ENCODE measurements around the gene FA2H. TPM values are rescaled to one million over a fixed set of nuclear protein-coding genes. Genes with fewer than 3 reads are reported as not detected.

FA2H gene
- total and polyA plus RNA-seq, 2 experiments from 2014 or later, result 5.7 to 6.3 TPM

DNA sequence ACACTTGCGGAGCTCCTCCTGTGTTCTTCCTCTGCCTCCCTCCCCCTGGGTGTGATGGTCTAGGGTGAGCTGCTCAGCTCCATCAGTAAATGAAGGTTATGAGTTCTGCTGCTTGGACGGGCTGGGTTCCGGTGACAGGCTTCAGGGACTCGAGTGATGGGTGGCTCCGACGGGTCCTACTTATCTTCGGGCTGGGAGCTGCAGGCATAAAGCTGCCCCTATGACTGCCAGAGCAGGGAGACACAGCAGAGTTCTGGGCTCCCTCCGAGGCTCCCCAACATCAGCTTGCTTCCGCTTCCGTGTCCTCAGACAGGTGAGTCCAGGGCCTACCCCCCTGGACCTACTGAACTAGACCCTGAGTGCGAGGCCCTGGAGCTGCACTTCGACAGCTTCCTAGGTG, 62.7 kb downstream of the FA2H start:
- Histone ChIP-seq H2AFZ (no peak overlapping the region), H3K27me3 (ENCODE audit: insufficient read depth) (no peaks in the 10 kb centered on the region), H3K36me3 (ENCODE audit: insufficient read depth) (no peaks in the 10 kb centered on the region), H3K4me3 (no peak overlapping the region), H3K4me2 (no peak overlapping the region), H3F3A (replicated peaks; ENCODE audit: low read depth) (no peaks in the 10 kb centered on the region), H3K9me2 (ENCODE audit: insufficient read depth) (no peaks in the 10 kb centered on the region), H3K27ac (ENCODE audit: low read depth) (no peak overlapping the region), H3K4me1 (ENCODE audit: insufficient read depth) (no peaks in the 10 kb centered on the region), H3K79me2 (replicated peaks; ENCODE audit: insufficient read depth) (no peaks in the 10 kb centered on the region), H4K20me1 (replicated peaks; ENCODE audit: insufficient read depth) (no peaks in the 10 kb centered on the region)
- ATAC-seq (no peak), DNase-seq (ENCODE audit: low spot score) (no peak)
- Mint-ChIP-seq H3K4me3 (no peak overlapping the region), H3K4me1 (no peaks in the 10 kb centered on the region; the same call in 2 of the 3 replicates), H3K9me3 (no peaks in the 10 kb centered on the region; the same call in 2 of the 3 replicates), H3K27me3 (ENCODE audit: insufficient read depth, low read depth, poor library complexity) (peaks cover 12% of the 10 kb centered on the region), H3K36me3 (ENCODE audit: low read depth) (no peaks in the 10 kb centered on the region), H3K27ac (no peak overlapping the region)
- TF ChIP-seq, protein P1, sequence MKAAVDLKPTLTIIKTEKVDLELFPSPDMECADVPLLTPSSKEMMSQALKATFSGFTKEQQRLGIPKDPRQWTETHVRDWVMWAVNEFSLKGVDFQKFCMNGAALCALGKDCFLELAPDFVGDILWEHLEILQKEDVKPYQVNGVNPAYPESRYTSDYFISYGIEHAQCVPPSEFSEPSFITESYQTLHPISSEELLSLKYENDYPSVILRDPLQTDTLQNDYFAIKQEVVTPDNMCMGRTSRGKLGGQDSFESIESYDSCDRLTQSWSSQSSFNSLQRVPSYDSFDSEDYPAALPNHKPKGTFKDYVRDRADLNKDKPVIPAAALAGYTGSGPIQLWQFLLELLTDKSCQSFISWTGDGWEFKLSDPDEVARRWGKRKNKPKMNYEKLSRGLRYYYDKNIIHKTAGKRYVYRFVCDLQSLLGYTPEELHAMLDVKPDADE (IDR thresholded peaks at IDR 0.05), result no peak
- TF ChIP-seq, protein P2, sequence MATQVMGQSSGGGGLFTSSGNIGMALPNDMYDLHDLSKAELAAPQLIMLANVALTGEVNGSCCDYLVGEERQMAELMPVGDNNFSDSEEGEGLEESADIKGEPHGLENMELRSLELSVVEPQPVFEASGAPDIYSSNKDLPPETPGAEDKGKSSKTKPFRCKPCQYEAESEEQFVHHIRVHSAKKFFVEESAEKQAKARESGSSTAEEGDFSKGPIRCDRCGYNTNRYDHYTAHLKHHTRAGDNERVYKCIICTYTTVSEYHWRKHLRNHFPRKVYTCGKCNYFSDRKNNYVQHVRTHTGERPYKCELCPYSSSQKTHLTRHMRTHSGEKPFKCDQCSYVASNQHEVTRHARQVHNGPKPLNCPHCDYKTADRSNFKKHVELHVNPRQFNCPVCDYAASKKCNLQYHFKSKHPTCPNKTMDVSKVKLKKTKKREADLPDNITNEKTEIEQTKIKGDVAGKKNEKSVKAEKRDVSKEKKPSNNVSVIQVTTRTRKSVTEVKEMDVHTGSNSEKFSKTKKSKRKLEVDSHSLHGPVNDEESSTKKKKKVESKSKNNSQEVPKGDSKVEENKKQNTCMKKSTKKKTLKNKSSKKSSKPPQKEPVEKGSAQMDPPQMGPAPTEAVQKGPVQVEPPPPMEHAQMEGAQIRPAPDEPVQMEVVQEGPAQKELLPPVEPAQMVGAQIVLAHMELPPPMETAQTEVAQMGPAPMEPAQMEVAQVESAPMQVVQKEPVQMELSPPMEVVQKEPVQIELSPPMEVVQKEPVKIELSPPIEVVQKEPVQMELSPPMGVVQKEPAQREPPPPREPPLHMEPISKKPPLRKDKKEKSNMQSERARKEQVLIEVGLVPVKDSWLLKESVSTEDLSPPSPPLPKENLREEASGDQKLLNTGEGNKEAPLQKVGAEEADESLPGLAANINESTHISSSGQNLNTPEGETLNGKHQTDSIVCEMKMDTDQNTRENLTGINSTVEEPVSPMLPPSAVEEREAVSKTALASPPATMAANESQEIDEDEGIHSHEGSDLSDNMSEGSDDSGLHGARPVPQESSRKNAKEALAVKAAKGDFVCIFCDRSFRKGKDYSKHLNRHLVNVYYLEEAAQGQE (IDR thresholded peaks at IDR 0.05; ENCODE audit: unreplicated experiment), result no peak
- no peak for TF ChIP-seq CREB1 (CRISPR knock-in tag; IDR thresholded peaks at IDR 0.05; ENCODE audit: low read depth)

DNA sequence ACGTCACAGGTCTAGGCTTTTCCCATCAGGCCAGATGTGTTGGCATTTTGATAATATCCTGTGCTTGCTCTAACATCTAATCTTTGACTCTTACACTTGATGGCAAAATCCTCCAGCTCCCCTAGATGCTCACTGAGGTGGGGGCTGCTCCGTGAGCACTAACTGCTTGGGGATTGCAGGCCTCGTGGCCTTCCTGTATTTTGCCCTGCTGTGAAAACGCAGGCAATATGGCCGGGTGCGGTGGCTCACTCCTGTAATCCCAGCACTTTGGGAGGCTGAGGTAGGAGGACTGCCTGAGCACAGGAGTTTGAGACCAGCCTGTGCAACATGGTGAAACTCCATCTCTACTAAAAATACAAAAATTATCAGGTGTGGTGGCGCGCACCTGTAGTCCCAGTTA, 64.2 kb downstream of the FA2H start:
- no peaks in the 10 kb centered on the region; the same call in 2 of the 3 replicates for H3K9me3 Mint-ChIP-seq
- no peaks in the 10 kb centered on the region for H3K79me2 ChIP-seq (replicated peaks; ENCODE audit: insufficient read depth)
- no peaks in the 10 kb centered on the region for H3K9me2 ChIP-seq (ENCODE audit: insufficient read depth)
- H3K27ac ChIP-seq (ENCODE audit: low read depth), result no peak overlapping the region
- H4K20me1 ChIP-seq (replicated peaks; ENCODE audit: insufficient read depth), result no peaks in the 10 kb centered on the region
- no peak overlapping the region for H3K4me3 Mint-ChIP-seq
- peaks cover 12% of the 10 kb centered on the region for H3K27me3 Mint-ChIP-seq (ENCODE audit: insufficient read depth, low read depth, poor library complexity)
- H3K4me1 ChIP-seq (ENCODE audit: insufficient read depth), result no peaks in the 10 kb centered on the region
- no peak overlapping the region for H3K4me2 ChIP-seq
- no peak overlapping the region for H3K27ac Mint-ChIP-seq
- H3K36me3 ChIP-seq (ENCODE audit: insufficient read depth), result no peaks in the 10 kb centered on the region
- H3K4me3 ChIP-seq, result no peak overlapping the region
- ATAC-seq (no peak), DNase-seq (ENCODE audit: low spot score) (no peak)
- no peaks in the 10 kb centered on the region for H3K27me3 ChIP-seq (ENCODE audit: insufficient read depth)
- H3F3A ChIP-seq (replicated peaks; ENCODE audit: low read depth), result no peaks in the 10 kb centered on the region
- H3K36me3 Mint-ChIP-seq (ENCODE audit: low read depth), result no peaks in the 10 kb centered on the region
- no peak overlapping the region for H2AFZ ChIP-seq
- H3K4me1 Mint-ChIP-seq, result no peaks in the 10 kb centered on the region; the same call in 2 of the 3 replicates
- TF ChIP-seq, protein P3, sequence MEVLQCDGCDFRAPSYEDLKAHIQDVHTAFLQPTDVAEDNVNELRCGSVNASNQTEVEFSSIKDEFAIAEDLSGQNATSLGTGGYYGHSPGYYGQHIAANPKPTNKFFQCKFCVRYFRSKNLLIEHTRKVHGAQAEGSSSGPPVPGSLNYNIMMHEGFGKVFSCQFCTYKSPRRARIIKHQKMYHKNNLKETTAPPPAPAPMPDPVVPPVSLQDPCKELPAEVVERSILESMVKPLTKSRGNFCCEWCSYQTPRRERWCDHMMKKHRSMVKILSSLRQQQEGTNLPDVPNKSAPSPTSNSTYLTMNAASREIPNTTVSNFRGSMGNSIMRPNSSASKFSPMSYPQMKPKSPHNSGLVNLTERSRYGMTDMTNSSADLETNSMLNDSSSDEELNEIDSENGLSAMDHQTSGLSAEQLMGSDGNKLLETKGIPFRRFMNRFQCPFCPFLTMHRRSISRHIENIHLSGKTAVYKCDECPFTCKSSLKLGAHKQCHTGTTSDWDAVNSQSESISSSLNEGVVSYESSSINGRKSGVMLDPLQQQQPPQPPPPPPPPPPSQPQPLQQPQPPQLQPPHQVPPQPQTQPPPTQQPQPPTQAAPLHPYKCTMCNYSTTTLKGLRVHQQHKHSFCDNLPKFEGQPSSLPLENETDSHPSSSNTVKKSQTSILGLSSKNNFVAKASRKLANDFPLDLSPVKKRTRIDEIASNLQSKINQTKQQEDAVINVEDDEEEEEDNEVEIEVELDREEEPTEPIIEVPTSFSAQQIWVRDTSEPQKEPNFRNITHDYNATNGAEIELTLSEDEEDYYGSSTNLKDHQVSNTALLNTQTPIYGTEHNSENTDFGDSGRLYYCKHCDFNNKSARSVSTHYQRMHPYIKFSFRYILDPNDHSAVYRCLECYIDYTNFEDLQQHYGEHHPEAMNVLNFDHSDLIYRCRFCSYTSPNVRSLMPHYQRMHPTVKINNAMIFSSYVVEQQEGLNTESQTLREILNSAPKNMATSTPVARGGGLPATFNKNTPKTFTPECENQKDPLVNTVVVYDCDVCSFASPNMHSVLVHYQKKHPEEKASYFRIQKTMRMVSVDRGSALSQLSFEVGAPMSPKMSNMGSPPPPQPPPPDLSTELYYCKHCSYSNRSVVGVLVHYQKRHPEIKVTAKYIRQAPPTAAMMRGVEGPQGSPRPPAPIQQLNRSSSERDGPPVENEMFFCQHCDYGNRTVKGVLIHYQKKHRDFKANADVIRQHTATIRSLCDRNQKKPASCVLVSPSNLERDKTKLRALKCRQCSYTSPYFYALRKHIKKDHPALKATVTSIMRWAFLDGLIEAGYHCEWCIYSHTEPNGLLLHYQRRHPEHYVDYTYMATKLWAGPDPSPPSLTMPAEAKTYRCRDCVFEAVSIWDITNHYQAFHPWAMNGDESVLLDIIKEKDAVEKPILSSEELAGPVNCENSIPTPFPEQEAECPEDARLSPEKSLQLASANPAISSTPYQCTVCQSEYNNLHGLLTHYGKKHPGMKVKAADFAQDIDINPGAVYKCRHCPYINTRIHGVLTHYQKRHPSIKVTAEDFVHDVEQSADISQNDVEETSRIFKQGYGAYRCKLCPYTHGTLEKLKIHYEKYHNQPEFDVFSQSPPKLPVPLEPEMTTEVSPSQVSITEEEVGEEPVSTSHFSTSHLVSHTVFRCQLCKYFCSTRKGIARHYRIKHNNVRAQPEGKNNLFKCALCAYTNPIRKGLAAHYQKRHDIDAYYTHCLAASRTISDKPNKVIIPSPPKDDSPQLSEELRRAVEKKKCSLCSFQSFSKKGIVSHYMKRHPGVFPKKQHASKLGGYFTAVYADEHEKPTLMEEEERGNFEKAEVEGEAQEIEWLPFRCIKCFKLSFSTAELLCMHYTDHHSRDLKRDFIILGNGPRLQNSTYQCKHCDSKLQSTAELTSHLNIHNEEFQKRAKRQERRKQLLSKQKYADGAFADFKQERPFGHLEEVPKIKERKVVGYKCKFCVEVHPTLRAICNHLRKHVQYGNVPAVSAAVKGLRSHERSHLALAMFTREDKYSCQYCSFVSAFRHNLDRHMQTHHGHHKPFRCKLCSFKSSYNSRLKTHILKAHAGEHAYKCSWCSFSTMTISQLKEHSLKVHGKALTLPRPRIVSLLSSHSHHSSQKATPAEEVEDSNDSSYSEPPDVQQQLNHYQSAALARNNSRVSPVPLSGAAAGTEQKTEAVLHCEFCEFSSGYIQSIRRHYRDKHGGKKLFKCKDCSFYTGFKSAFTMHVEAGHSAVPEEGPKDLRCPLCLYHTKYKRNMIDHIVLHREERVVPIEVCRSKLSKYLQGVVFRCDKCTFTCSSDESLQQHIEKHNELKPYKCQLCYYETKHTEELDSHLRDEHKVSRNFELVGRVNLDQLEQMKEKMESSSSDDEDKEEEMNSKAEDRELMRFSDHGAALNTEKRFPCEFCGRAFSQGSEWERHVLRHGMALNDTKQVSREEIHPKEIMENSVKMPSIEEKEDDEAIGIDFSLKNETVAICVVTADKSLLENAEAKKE (CRISPR knock-in tag; IDR thresholded peaks at IDR 0.05), result no peak
- no peak for TF ChIP-seq ZNF331 (CRISPR knock-in tag; IDR thresholded peaks at IDR 0.05; ENCODE audit: low read depth)
- TF ChIP-seq EZH2 (IDR thresholded peaks at IDR 0.05; ENCODE audit: low read depth, unreplicated experiment), result no peak
- no peak for TF ChIP-seq EZH2phosphoT487 (IDR thresholded peaks at IDR 0.05; ENCODE audit: unreplicated experiment)
- TF ChIP-seq, protein P2 (IDR thresholded peaks at IDR 0.05; ENCODE audit: unreplicated experiment), result no peak

Data from GM23338 (cell line).